Chondrocyte (in vitro differentiated cells): ENCODE results near the gene TIMM13. TPM values are rescaled to one million over a fixed set of nuclear protein-coding genes. Genes with fewer than 3 reads are reported as not detected.

ENCODE experiments used
- DNase-seq: peaks from one replicate; pipeline ENCODE4 v3.0.0; 2021; ENCODE audit warnings: mixed read lengths, low spot score
- H3K27ac Mint-ChIP-seq: one replicate; pipeline ENCODE4 v1.8.0; 2021; ENCODE audit warnings: mild to moderate bottlenecking, moderate library complexity, mixed read lengths; ENCODE audit not compliant: unreplicated experiment
- H3K27me3 Mint-ChIP-seq: 2 replicates; pipeline ENCODE4 v1.8.0; 2021; ENCODE audit warnings: low read depth, mixed read lengths
- H3K36me3 Mint-ChIP-seq: 2 replicates; pipeline ENCODE4 v1.8.0; 2021; ENCODE audit warnings: low read depth, mixed read lengths
- H3K4me1 Mint-ChIP-seq: 2 replicates; pipeline ENCODE4 v1.8.0; 2021; ENCODE audit warnings: low read depth, mild to moderate bottlenecking, mixed read lengths
- H3K4me3 Mint-ChIP-seq: one replicate; pipeline ENCODE4 v1.8.0; 2021; ENCODE audit warnings: mild to moderate bottlenecking, moderate library complexity, mixed read lengths; ENCODE audit not compliant: unreplicated experiment
- H3K9me3 Mint-ChIP-seq: 2 replicates; pipeline ENCODE4 v1.8.0; 2021; ENCODE audit warnings: low read depth, mixed read lengths
- total RNA-seq: library from RNA; stranded (reverse); gene quantifications from 3 replicates; pipeline ENCODE4 v1.2.1, GENCODE V29; 2021
- TF ChIP-seq, protein P1 (sequence below): fragments of 200-600 bp; sonication (generic); IDR thresholded peaks from 2 replicates; pipeline ENCODE4 v1.5.0; 2021; ENCODE audit warnings: antibody characterized with exemption, mild to moderate bottlenecking, moderate library complexity

Gene TIMM13
- total RNA-seq, 1 donor from 2014 or later = 74.6 TPM

- Mint-ChIP-seq H3K4me1 (peaks cover 30% of the 10 kb centered on the region), H3K9me3 (no peaks in the 10 kb centered on the region), H3K36me3 (no peaks in the 10 kb centered on the region), H3K4me3 (peak overlapping the region; percentile 82), H3K27me3 (no peaks in the 10 kb centered on the region), H3K27ac (peak overlapping the region; percentile 96)
- TF ChIP-seq, protein P1, sequence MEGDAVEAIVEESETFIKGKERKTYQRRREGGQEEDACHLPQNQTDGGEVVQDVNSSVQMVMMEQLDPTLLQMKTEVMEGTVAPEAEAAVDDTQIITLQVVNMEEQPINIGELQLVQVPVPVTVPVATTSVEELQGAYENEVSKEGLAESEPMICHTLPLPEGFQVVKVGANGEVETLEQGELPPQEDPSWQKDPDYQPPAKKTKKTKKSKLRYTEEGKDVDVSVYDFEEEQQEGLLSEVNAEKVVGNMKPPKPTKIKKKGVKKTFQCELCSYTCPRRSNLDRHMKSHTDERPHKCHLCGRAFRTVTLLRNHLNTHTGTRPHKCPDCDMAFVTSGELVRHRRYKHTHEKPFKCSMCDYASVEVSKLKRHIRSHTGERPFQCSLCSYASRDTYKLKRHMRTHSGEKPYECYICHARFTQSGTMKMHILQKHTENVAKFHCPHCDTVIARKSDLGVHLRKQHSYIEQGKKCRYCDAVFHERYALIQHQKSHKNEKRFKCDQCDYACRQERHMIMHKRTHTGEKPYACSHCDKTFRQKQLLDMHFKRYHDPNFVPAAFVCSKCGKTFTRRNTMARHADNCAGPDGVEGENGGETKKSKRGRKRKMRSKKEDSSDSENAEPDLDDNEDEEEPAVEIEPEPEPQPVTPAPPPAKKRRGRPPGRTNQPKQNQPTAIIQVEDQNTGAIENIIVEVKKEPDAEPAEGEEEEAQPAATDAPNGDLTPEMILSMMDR = peak; percentile 4
- DNase-seq = no peak
Observed at GRCh38 chr19:2457394-2458037, 30.1 kb upstream of the TIMM13 start.

- peak; percentile 89 for DNase-seq
- Mint-ChIP-seq H3K27ac (peak overlapping the region; percentile 8), H3K36me3 (no peaks in the 10 kb centered on the region), H3K9me3 (no peaks in the 10 kb centered on the region), H3K27me3 (no peaks in the 10 kb centered on the region), H3K4me3 (peak overlapping the region; percentile 78), H3K4me1 (peaks cover 17% of the 10 kb centered on the region)
- TF ChIP-seq, protein P1 = no peak
Observed at GRCh38 chr19:2455851-2456570, 28.6 kb upstream of the TIMM13 start.

GRCh38 chr19:2454962-2455850 lies 27.8 kb upstream of the TIMM13 start:
- Mint-ChIP-seq H3K27ac (peak overlapping the region; percentile 22), H3K4me3 (peak overlapping the region; percentile 78), H3K4me1 (peaks cover 16% of the 10 kb centered on the region), H3K27me3 (no peaks in the 10 kb centered on the region), H3K36me3 (no peaks in the 10 kb centered on the region), H3K9me3 (no peaks in the 10 kb centered on the region)
- DNase-seq = no peak
- TF ChIP-seq, protein P1 = no peak

GRCh38 chr19:2454199-2454961 lies 27.0 kb upstream of the TIMM13 start:
- H3K27ac Mint-ChIP-seq = peak overlapping the region; percentile 45
- TF ChIP-seq, protein P1 = no peak
- H3K36me3 Mint-ChIP-seq = no peaks in the 10 kb centered on the region
- no peaks in the 10 kb centered on the region for H3K27me3 Mint-ChIP-seq
- DNase-seq = no peak
- peaks cover 16% of the 10 kb centered on the region for H3K4me1 Mint-ChIP-seq
- H3K4me3 Mint-ChIP-seq = peak overlapping the region; percentile 78
- no peaks in the 10 kb centered on the region for H3K9me3 Mint-ChIP-seq
